ENCODE measurements around the gene BARX2.

BARX2 gene

GRCh38 chr11:129374081-129374992, 1.3 kb upstream of the BARX2 start:
- no peak for DNase-seq

DNA sequence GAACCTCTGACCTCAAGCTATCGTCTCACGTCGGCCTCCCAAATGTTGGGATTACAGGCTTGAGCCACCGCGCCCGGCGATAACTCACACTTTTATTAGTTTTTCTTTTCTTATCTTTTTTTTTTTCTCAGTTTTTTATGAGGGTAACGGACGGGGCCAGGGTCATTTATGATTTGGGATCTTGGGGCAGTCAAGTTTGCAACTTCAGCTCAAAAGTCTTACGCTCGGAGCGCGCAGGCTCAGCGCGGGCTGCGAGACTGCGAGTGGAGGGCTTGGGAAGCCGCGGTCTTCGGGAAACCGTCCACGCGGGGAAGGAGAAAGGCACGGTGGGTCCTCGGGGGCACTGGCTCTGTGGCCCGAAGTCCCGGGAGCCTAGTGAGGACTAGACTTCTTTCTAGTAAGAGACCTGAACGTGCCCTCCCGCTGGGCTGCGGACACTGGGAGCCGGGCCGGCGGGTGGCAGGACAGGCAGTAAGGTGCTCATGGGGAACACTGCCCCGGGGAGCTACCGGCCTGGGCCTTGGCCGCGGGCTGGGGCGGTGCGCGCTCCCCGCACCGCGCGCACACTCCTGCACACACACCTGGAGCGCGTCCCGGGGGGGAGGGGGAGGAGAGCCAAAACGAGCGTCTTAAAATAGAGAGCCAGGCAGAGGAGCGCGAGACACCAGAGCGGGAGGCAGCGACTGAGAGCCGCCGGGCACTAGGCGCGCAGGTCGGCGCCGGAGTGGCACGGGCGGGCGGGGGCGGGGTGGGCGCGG, 476 bp upstream of the BARX2 start:
- DNase-seq = no peak

- DNase-seq = no peak
Observed at GRCh38 chr11:129376658-129377341, 1.2 kb downstream of the BARX2 start.

- no peak for DNase-seq
Observed at GRCh38 chr11:129377739-129378138, 2.1 kb downstream of the BARX2 start.

DNA sequence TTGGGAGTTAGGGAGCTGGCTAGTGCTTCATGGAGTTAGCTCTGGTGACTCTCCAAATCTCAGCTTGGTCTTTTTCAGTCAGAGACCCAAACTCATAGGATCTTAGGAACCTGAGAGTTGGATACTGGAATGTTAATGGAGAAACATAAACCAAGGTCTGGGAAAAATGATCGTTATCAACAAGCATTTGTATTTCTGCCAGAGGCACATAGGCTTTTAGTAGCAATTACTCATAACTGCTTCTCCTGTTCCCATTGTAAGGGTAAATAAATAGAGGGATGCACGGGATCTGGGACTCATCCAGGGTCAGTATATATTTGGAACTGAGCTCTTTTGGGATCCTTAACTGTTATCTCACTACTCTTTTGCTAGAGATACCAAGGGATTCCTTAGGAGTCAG, 4.8 kb downstream of the BARX2 start:
- no peak for DNase-seq

DNA sequence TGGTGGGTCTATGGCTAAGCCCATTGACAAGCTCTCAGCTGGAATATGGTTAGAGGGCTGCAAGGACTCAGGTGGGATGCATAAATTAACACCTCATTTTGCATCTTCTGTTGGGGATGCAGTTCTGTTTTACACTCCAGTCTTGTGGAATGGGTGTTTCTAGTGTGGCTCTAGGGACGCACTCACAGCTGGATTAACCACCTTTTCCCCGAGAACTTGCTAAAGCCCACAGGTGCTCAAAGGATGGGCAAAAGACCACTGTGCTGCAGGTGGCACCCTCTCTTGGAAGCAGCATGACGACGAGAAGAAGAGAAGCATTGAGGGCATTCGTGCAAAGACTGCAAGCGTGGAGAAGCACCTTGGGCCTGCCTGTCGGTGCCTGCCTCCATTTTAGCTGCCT, 6.9 kb downstream of the BARX2 start:
- no peak for DNase-seq

GRCh38 chr11:129383060-129383459, 7.4 kb downstream of the BARX2 start:
- no peak for DNase-seq

DNA sequence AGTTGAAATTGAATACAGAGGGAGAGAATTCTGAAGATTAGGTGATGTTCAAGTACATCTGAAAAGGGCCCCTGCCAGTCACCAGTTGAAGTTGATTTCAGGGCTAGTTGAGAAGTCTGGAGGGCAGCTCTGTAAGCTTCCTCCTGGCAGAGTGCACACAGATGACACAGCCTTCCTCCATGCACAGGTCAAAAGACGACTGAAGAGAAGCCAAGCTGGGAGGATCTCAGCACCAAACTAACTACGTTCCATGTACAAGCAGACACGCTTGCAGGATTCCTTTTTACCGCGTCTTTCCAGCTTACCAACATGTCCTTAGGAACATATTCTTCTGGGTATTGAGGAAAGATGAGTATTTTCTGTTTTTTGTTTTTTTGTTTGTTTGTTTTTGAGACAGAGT, 7.9 kb downstream of the BARX2 start:
- DNase-seq = no peak

GRCh38 chr11:129384415-129384814, 8.8 kb downstream of the BARX2 start:
- no peak for DNase-seq

GRCh38 chr11:129385801-129386200, 10.2 kb downstream of the BARX2 start:
- no peak for DNase-seq

DNA sequence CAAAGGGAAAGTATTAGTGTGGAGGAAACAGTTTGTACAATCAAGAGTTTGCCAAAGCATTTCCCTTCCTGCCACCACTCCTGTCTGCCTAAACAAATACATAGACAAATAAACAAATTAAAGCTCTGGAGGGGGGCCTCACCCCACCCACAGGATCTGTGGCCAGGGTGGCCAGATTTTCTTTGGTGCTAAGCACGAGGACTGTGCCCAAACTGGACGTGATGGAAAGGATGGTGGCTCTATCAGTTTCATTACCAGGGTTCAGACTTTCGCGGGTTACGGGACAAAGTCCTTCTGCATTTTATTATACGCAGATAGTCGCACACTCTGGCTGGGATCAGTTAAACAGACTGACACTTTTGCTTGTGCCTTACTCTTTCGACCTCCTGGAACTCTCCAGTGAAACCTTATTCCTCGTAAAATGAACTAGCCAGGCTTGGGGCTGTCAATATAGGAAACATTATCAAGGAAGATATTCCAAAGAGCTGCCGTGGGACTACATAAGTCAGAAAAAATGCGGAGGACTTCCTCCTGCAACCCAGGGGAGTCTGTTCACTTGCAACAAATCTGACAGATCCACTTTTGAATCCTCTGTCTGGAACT, 11.2 kb downstream of the BARX2 start:
- DNase-seq = no peak

DNA sequence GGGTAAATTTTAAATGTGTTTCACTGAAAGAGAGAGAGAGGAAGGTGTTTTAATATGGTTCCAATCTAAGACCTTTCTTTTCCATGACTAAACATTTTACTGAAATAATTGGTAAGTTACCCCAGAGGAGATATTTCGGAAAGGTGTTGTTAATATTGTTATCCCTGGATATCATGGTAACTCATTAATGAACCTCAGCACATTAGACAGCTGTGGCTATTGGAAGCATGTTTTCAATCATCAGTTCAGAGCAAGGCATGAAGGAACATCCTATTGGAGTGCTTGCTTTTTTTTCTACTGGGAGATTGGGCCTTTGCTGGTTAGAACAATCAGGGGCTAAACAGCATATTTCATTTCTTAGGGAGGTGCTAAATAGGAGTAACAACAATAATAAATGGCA, 11.8 kb downstream of the BARX2 start:
- no peak for DNase-seq

DNA sequence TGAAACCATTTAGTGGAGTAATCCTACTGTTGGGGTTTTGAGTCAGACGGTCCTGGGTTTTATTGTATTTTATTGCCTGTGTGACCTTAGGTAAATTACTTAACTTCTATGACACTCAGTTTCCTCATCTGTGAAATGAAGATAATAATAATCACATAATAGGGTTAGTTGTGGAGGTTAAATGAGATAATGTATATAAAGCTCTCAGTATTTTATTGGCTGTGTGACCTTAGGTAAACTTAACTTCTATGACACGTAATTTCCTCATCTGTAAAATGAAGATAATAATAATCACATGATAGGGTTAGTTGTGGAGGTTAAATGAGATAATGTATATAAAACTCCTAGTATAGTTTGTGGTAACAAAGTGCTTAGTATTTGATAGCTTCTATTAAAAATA, 13.2 kb downstream of the BARX2 start:
- no peak for DNase-seq

GRCh38 chr11:129390303-129390821, 14.7 kb downstream of the BARX2 start:
- no peak for DNase-seq

GRCh38 chr11:129391360-129391759, 15.7 kb downstream of the BARX2 start:
- no peak for DNase-seq

GRCh38 chr11:129391821-129392220, 16.2 kb downstream of the BARX2 start:
- DNase-seq = no peak

DNA sequence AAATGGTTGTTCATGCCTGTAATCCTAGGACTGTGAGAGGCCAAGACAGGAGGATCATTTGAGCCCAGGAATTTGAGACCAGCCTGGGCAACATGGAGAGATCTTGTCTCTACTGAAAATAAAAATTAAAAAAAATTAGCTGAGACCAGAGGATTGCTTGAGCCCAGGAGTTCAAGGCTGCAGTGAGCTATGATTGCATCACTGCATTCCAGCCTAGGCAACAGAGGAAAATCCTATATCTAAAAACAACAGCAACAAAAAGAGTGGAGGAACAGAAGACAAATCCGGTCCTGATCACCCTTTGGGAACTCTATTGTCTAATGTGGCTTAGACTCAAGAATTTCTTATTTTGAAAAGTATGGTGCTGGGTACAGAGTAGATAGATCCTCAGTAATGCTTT, 17.3 kb downstream of the BARX2 start:
- no peak for DNase-seq

DNA sequence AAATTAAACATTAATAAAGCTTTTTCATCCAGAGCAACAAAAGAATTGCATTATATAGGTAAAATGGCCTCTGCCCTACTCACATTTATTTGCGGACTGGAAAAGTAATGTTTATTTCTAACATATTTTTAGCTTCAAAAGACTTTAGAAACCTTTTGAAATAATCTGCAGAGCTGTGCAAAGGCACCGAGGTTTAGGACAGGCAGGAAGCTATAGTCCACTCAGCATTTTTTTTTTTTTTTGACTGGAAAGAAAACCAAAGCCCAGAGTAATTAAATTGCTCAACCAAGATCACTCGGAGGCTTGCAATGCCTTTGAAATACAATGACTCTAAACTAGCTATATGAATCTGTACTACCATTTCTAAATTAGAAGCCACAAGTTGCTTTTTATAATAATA, 19.1 kb downstream of the BARX2 start:
- no peak for DNase-seq

DNA sequence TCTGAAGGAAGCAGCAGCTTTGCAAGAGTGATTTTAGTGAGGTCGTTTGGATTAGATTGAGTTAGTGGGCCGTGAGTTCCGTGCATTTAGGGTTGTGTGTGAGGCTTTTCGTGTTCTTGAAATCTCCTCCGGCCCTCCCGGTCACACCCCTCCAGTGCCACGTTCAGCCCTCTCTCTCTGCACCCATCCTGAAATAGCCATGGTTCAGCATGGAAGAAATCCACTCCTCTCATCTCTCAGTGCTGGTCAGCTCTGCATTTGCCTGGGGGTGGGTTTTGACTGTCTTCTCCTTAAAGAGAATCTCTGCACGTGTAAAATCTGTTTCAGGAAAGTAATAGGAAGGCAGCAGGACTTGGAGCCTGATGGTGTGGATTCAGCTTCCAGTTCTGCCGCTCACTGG, 19.8 kb downstream of the BARX2 start:
- DNase-seq = no peak

- DNase-seq = no peak
Observed at GRCh38 chr11:129395883-129396282, 20.2 kb downstream of the BARX2 start.

GRCh38 chr11:129396454-129396853, 20.8 kb downstream of the BARX2 start:
- DNase-seq = no peak

DNA sequence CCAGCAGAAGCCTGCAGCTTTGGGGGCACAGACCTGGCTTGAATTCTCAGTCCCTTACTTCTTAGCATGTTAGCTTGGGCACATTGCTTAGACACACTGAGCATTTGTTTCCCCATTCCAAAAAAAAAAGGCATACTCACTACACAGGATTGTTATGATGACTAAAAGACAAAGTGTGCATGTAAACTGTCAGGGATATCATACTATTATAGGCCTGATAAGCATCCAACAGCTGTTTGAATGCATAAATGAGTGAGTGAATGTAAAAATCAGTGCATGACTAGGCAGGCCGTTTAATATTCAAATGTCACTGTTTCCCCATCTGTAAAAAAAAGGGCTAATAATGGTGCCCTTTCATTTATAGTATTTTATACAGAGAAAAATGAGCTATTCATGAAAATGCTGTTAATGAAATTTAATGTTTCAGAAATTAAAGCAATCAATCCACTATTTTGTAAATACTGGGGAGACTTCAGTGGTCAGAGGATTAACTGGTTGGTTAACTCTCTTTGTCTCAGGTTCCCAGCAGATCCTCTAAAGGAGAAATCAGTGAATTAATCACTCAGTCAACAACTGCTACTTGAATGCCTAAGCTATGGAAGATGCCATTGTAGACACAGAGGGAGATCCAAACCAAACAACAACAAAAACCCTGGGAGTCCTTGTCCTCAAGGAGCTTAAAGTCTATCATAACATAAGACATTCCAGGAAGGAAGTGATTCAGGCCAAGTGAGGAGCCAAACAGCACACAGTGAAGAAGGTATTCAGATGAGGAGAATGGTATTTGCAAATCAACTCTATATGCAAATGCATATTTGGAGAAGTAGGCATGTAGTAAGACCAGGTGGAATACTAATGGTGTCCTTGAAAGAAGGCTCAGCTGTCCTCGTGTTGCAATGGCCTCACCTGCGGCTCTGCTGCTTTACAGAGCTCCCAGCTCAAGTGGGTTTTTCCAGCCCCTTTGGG, 26.8 kb downstream of the BARX2 start:
- DNase-seq = no peak

Measured in NCI-H1417 treated with DMSO at 0.1 percent for 48 hours (cell line).